ENCODE results near the gene PIK3CB. TPM values are rescaled to one million over a fixed set of nuclear protein-coding genes. Genes with fewer than 3 reads are reported as not detected.

Gene PIK3CB
- total RNA-seq, 1 experiment from 2014 or later: 16.4 TPM

GRCh38 chr3:138800248-138800647 is 34.5 kb downstream of the PIK3CB start:
- Histone ChIP-seq H3K27me3 (replicated peaks; ENCODE audit: insufficient read depth, low read depth, low read length, poor library complexity) (no peaks in the 10 kb centered on the region), H3K4me3 (ENCODE audit: low read depth, low read length, poor library complexity, severe bottlenecking) (no peak overlapping the region), H3K36me3 (ENCODE audit: insufficient read depth, low read length, poor library complexity, severe bottlenecking) (no peaks in the 10 kb centered on the region), H3K9me3 (ENCODE audit: low read depth, low read length, poor library complexity, severe bottlenecking) (no peaks in the 10 kb centered on the region), H3K4me1 (ENCODE audit: insufficient read depth, low read length, poor library complexity, severe bottlenecking) (no peaks in the 10 kb centered on the region), H3K27ac (ENCODE audit: low read depth, low read length, poor library complexity, severe bottlenecking) (no peak overlapping the region)
- POLR2A ChIA-PET (ENCODE audit: low non-redundant PET): no interaction called here
- CTCF ChIA-PET: interaction anchor here (0.6 kb wide), 1 partner anchor 115 kb away, joined by 3 read pairs; no protein-coding TSS in a partner anchor
- DNase-seq (ENCODE audit: low spot score): no peak
- TF ChIP-seq CTCF (conservative IDR thresholded peaks at IDR 0.05; ENCODE audit: low read depth, low read length) (no peak), EZH2 (IDR thresholded peaks at IDR 0.05; ENCODE audit: borderline replicate concordance, low read depth, low read length, poor library complexity, severe bottlenecking) (no peak)
- BruUV-seq (replicated peaks): no TSS peak
- intact Hi-C loops (cut with micrococcal nuclease; ENCODE audit: unreplicated experiment): no loop called here

- intact Hi-C loops (cut with micrococcal nuclease; ENCODE audit: unreplicated experiment): no loop called here
- TF ChIP-seq EZH2 (IDR thresholded peaks at IDR 0.05; ENCODE audit: borderline replicate concordance, low read depth, low read length, poor library complexity, severe bottlenecking) (no peak), CTCF (conservative IDR thresholded peaks at IDR 0.05; ENCODE audit: low read depth, low read length) (no peak)
- ChIA-PET POLR2A (ENCODE audit: low non-redundant PET) (no interaction called here), CTCF (no interaction called here)
- Histone ChIP-seq H3K4me3 (ENCODE audit: low read depth, low read length, poor library complexity, severe bottlenecking) (no peak overlapping the region), H3K9me3 (ENCODE audit: low read depth, low read length, poor library complexity, severe bottlenecking) (no peaks in the 10 kb centered on the region), H3K27me3 (replicated peaks; ENCODE audit: insufficient read depth, low read depth, low read length, poor library complexity) (no peaks in the 10 kb centered on the region), H3K36me3 (ENCODE audit: insufficient read depth, low read length, poor library complexity, severe bottlenecking) (no peaks in the 10 kb centered on the region), H3K4me1 (ENCODE audit: insufficient read depth, low read length, poor library complexity, severe bottlenecking) (no peaks in the 10 kb centered on the region), H3K27ac (ENCODE audit: low read depth, low read length, poor library complexity, severe bottlenecking) (no peak overlapping the region)
- no TSS peak for BruUV-seq (replicated peaks)
- DNase-seq (ENCODE audit: low spot score): no peak
Measured at GRCh38 chr3:138799822-138800221, 34.9 kb downstream of the PIK3CB start.

GRCh38 chr3:138797508-138798038 is 37.2 kb downstream of the PIK3CB start:
- intact Hi-C loops (cut with micrococcal nuclease; ENCODE audit: unreplicated experiment): no loop called here
- Histone ChIP-seq H3K4me1 (ENCODE audit: insufficient read depth, low read length, poor library complexity, severe bottlenecking) (no peaks in the 10 kb centered on the region), H3K4me3 (ENCODE audit: low read depth, low read length, poor library complexity, severe bottlenecking) (no peak overlapping the region), H3K27me3 (replicated peaks; ENCODE audit: insufficient read depth, low read depth, low read length, poor library complexity) (no peaks in the 10 kb centered on the region), H3K27ac (ENCODE audit: low read depth, low read length, poor library complexity, severe bottlenecking) (no peak overlapping the region), H3K36me3 (ENCODE audit: insufficient read depth, low read length, poor library complexity, severe bottlenecking) (no peaks in the 10 kb centered on the region), H3K9me3 (ENCODE audit: low read depth, low read length, poor library complexity, severe bottlenecking) (no peaks in the 10 kb centered on the region)
- TF ChIP-seq EZH2 (IDR thresholded peaks at IDR 0.05; ENCODE audit: borderline replicate concordance, low read depth, low read length, poor library complexity, severe bottlenecking): no peak
- TF ChIP-seq CTCF (conservative IDR thresholded peaks at IDR 0.05; ENCODE audit: low read depth, low read length): no peak
- no peak for DNase-seq (ENCODE audit: low spot score)
- ChIA-PET CTCF (no interaction called here), POLR2A (ENCODE audit: low non-redundant PET) (no interaction called here)
- no TSS peak for BruUV-seq (replicated peaks)

Measured in A673 (cell line).